K562 (cell line): Measurements from ENCODE around the gene CCDC13. TPM values are rescaled to one million over a fixed set of nuclear protein-coding genes. Genes with fewer than 3 reads are reported as not detected.

ENCODE experiments used
- ATAC-seq: fragments of 200-7000 bp; cut with Tn5 transposase; 3 replicates; pipeline ENCODE4 v1.9.1; 2020; ENCODE audit warnings: moderate library complexity
- BruUV-seq: library from RNA; stranded (reverse); fragments of 400-500 nt; replicated peaks from 2 replicates; lab custom pipeline; 2021; lab: Mats Ljungman, UMichigan
- CTCF ChIA-PET: fragments of 300-600 bp; formaldehyde crosslinking; extraction: SDS; loops from one replicate; lab custom pipeline; 2021; ENCODE audit warnings: low intra/inter-chr PET ratio; lab: Yijun Ruan, JAX
- POLR2A ChIA-PET: fragments of 300-600, 350-650 bp; sonication (Branson Sonifier 250); formaldehyde crosslinking; extraction: SDS; loops from one replicate; lab custom pipeline; 2021; ENCODE audit warnings: antibody characterized with exemption, inconsistent platforms; lab: Yijun Ruan, JAX
- DNase-seq, 4 experiments: peaks; one replicate each; pipeline versions ENCODE4 v3.0.0 to v3.0.0-alpha.2; 2011 to 2018; ENCODE audit warnings: low spot score in 3 of 4, mixed read lengths in 3 of 4; ENCODE audit errors: extremely low read depth in 1 of 4
- FAIRE-seq: peaks from 2 replicates; lab custom pipeline; 2011; peaks lifted over from hg19 to GRCh38; lab: Jason Lieb, UNC
- H2AFZ ChIP-seq: 2 replicates; pipeline ENCODE4 v1.6.0; 2011; ENCODE audit warnings: low read depth, low read length, control low read depth, inconsistent platforms
- H3K27ac ChIP-seq: fragments of 200-600 bp; 3 replicates; pipeline ENCODE4 v1.8.0; 2011; ENCODE audit warnings: low read depth, mild to moderate bottlenecking, control low read depth, inconsistent platforms, low read length, moderate library complexity, mixed read lengths; ENCODE audit errors: extremely low read depth
- H3K27me3 ChIP-seq, 2 experiments: fragments of 300-600 bp in 1 of 2; 2 replicates in 1 of 2; 3 replicates in 1 of 2; pipeline versions ENCODE4 v1.6.0 to v1.8.0; 2011; ENCODE audit warnings: inconsistent platforms in 2 of 2, low read length in 2 of 2, mild to moderate bottlenecking in 1 of 2, mixed read lengths in 1 of 2, moderate library complexity in 1 of 2; ENCODE audit not compliant: control insufficient read depth in 2 of 2, insufficient read depth in 2 of 2
- H3K36me3 ChIP-seq: fragments of 300-600 bp; 3 replicates; pipeline ENCODE4 v1.8.0; 2011; ENCODE audit warnings: mild to moderate bottlenecking, low read length, inconsistent platforms; ENCODE audit not compliant: control insufficient read depth, insufficient read depth
- H3K4me1 ChIP-seq, 2 experiments: fragments of 200-600 bp in 1 of 2; replicated peaks in 1 of 2; 2 replicates in 1 of 2; 3 replicates in 1 of 2; pipeline versions ENCODE4 v1.5.1 to v1.8.0; 2011; ENCODE audit warnings: inconsistent platforms in 2 of 2, low read length in 2 of 2, mild to moderate bottlenecking in 1 of 2, mixed read lengths in 1 of 2, moderate library complexity in 1 of 2; ENCODE audit not compliant: control insufficient read depth in 2 of 2, insufficient read depth in 2 of 2
- H3K4me2 ChIP-seq: 2 replicates; pipeline ENCODE4 v1.6.1; 2011; ENCODE audit warnings: low read length, control low read depth, inconsistent platforms, mixed read lengths; ENCODE audit not compliant: insufficient read depth
- H3K4me3 ChIP-seq: fragments of 200-600 bp; sonication (generic), shearing (Covaris generic); 2 replicates; pipeline ENCODE4 v1.5.1; 2016; ENCODE audit warnings: control low read depth, inconsistent platforms
- H3K79me2 ChIP-seq: fragments of 200-600 bp; 3 replicates; pipeline ENCODE4 v1.8.0; 2011; ENCODE audit warnings: low read length, inconsistent platforms; ENCODE audit not compliant: control insufficient read depth, insufficient read depth
- H3K9ac ChIP-seq, 2 experiments: 2 replicates each; pipeline versions ENCODE4 v1.6.0 to v1.6.1; 2011; ENCODE audit warnings: low read depth in 2 of 2, low read length in 2 of 2, control low read depth in 1 of 2, inconsistent platforms in 1 of 2, mild to moderate bottlenecking in 1 of 2, mixed read lengths in 1 of 2; ENCODE audit not compliant: insufficient read depth in 1 of 2
- H3K9me1 ChIP-seq: one replicate; pipeline ENCODE4 v1.6.0; 2011; ENCODE audit warnings: inconsistent platforms, mild to moderate bottlenecking, low read length, moderate library complexity; ENCODE audit not compliant: control insufficient read depth, insufficient read depth
- H3K9me3 ChIP-seq: replicated peaks from 2 replicates; pipeline ENCODE4 v1.5.1; 2011; ENCODE audit warnings: low read depth, low read length, inconsistent platforms; ENCODE audit not compliant: control insufficient read depth, insufficient read depth
- H4K20me1 ChIP-seq: replicated peaks from 2 replicates; pipeline ENCODE4 v1.6.1; 2011; ENCODE audit warnings: low read length, inconsistent platforms, mixed read lengths; ENCODE audit not compliant: control insufficient read depth, insufficient read depth
- FIP1L1 ChIP-seq: fragments of 200-400 bp; formaldehyde crosslinking; IDR thresholded peaks from 2 replicates; pipeline ENCODE4 v1.6.1; 2018; ENCODE audit warnings: mild to moderate bottlenecking, low read depth, low read length; ENCODE audit not compliant: poor library complexity, severe bottlenecking
- FOXM1 ChIP-seq, 2 experiments: fragments of 450-650 bp in 1 of 2; sonication (generic) in 1 of 2; formaldehyde crosslinking in 1 of 2; IDR thresholded peaks; 2 replicates each; pipeline versions ENCODE4 v1.6.1 to v1.9.0; 2017 to 2022; ENCODE audit warnings: low read depth in 2 of 2, mild to moderate bottlenecking in 2 of 2, missing genetic modification reagents in 1 of 2, moderate library complexity in 1 of 2
- MYBL2 ChIP-seq, 2 experiments: fragments of 450-650 bp in 1 of 2; sonication (generic) in 1 of 2; formaldehyde crosslinking in 1 of 2; IDR thresholded peaks; 2 replicates each; pipeline versions ENCODE4 v1.6.1 to v1.8.1; 2017 to 2022; ENCODE audit warnings: borderline replicate concordance in 1 of 2, inconsistent platforms in 1 of 2, low read depth in 1 of 2, mild to moderate bottlenecking in 1 of 2, missing genetic modification reagents in 1 of 2, moderate library complexity in 1 of 2
- WGBS: fragments of 100-300 bp; shearing (Covaris generic); methylation state at CpG from one replicate; pipeline ENCODE4 v1.1.6; 2016; ENCODE audit warnings: low coverage, mixed read lengths; ENCODE audit not compliant: insufficient coverage; ENCODE audit errors: missing lambda C conversion rate; 5-methylcytosine and 5-hydroxymethylcytosine counted together
- in situ Hi-C: fragments of 300-500 bp; cut with MboI; formaldehyde crosslinking; loops from 4 replicates; pipeline ENCODE4 v1.15.0; 2018; ENCODE audit warnings: inconsistent platforms, mixed read lengths
- intact Hi-C: fragments of 100-400 bp; cut with micrococcal nuclease; formaldehyde crosslinking; loops from 2 replicates; pipeline ENCODE4 v1.14.2; 2022
- polyA plus RNA-seq, 8 experiments: library from polyadenylated mRNA; depleted of rRNA in 4 of 8; stranded (reverse) in 5 of 8; unstranded in 3 of 8; fragments of >200 nt; fragmentation: Nextera tagmentation in 2 of 8; fragmentation: Illumina TruSeq in 1 of 8; extraction: Ambion mirVana in 2 of 8; extraction: Trizol in 1 of 8; gene quantifications; 2 replicates each; pipeline versions ENCODE4 v1.2.1 to v1.2.3, GENCODE V29; 2011 to 2014; ENCODE audit warnings: inconsistent platforms in 1 of 8, missing spikeins in 1 of 8
- total RNA-seq, 7 experiments: library from RNA; depleted of rRNA in 6 of 7; stranded (reverse); fragments of >200 nt in 6 of 7; fragmentation: Illumina TruSeq in 2 of 7; extraction: Trizol in 2 of 7; gene quantifications; 2 replicates each; pipeline versions ENCODE4 v1.2.1 to v1.2.3, GENCODE V29; 2011 to 2021; ENCODE audit warnings: low replicate concordance in 1 of 7
- TF ChIP-seq, protein P1 (sequence below): IDR thresholded peaks from 2 replicates; pipeline ENCODE4 v1.6.1; 2014; ENCODE audit warnings: antibody characterized with exemption

CCDC13 gene
- total and polyA plus RNA-seq, 9 of the 15 experiments (the other 6 are each of a cell fraction or from before 2014, with no cell fraction given), result 0.20 to 0.70 (median 0.48) TPM; not detected in 2

DNA sequence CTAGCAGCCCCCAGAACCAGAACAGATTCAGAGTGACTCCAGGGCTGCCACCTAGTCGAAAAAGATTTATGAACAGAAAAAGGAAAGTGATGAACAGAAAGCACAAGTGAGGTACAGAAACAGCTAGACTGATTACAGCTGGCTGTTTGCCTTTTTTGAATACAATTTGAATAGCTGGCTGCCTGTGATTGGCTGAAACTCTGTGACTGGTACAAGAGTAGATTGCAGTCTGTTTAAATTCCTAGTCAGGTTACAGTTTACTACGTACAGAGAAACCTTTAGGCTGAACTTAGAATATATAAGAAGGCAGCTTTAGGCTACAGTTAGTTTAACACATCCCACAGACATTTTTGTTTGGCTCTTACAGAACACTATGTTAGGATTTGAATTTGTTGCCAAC, 10.0 kb downstream of the CCDC13 start:
- ATAC-seq, result peak; percentile 36; the same call in 1 of the 3 replicates
- Histone ChIP-seq H2AFZ (no peak overlapping the region), H3K27ac (no peak overlapping the region), H3K9me3 (no peaks in the 10 kb centered on the region), H3K9ac (no peak overlapping the region), H3K4me2 (no peak overlapping the region), H3K79me2 (no peaks in the 10 kb centered on the region), H3K4me3 (no peak overlapping the region), H3K9me1 (no peaks in the 10 kb centered on the region), H4K20me1 (no peaks in the 10 kb centered on the region), H3K4me1 (no peaks in the 10 kb centered on the region), H3K27me3 (peaks cover 18 to 19% of the 10 kb centered on the region in 2 experiments), H3K36me3 (no peaks in the 10 kb centered on the region)
- intact Hi-C loops, result no loop called here
- in situ Hi-C loops, result no loop called here
- no peak for DNase-seq
- TF ChIP-seq MYBL2 (IDR thresholded peaks at IDR 0.05; ENCODE audit: low read depth), result peak; percentile 52; the same call in 1 of the 2 replicates
- TF ChIP-seq MYBL2 (CRISPR knock-in tag; IDR thresholded peaks at IDR 0.05; ENCODE audit: borderline replicate concordance), result no peak
- TF ChIP-seq FOXM1 (IDR thresholded peaks at IDR 0.05; ENCODE audit: low read depth), result peak; percentile 72
- no peak for TF ChIP-seq FOXM1 (CRISPR knock-in tag; IDR thresholded peaks at IDR 0.05; ENCODE audit: low read depth)
- TF ChIP-seq FIP1L1, result no peak
- TF ChIP-seq, protein P1, sequence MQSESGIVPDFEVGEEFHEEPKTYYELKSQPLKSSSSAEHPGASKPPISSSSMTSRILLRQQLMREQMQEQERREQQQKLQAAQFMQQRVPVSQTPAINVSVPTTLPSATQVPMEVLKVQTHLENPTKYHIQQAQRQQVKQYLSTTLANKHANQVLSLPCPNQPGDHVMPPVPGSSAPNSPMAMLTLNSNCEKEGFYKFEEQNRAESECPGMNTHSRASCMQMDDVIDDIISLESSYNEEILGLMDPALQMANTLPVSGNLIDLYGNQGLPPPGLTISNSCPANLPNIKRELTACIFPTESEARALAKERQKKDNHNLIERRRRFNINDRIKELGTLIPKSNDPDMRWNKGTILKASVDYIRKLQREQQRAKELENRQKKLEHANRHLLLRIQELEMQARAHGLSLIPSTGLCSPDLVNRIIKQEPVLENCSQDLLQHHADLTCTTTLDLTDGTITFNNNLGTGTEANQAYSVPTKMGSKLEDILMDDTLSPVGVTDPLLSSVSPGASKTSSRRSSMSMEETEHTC, result no peak
- POLR2A ChIA-PET, result interaction anchor here (0.7 to 1.0 kb wide), 2 partner anchors 13 to 17 kb away, joined by 3 read pairs; no protein-coding TSS in a partner anchor
- WGBS, result 2% methylated on average over 2 of the region's 2 CpGs
- BruUV-seq, result no TSS peak
- CTCF ChIA-PET, result no interaction called here
- FAIRE-seq, result no peak
